ENCODE measurements around the gene STAG1. TPM values are rescaled to one million over a fixed set of nuclear protein-coding genes. Genes with fewer than 3 reads are reported as not detected.

Gene STAG1
- polyA plus RNA-seq, 1 of the 3 experiments (the other 2 are of a cell fraction): 5.5 TPM

GRCh38 chr3:136387031-136387430, 365.1 kb downstream of the STAG1 start:
- CTCF ChIA-PET: interaction anchor here (2.9 to 9.5 kb wide), 2 partner anchors 366 to 627 kb away, joined by 13 to 127 read pairs; partner anchors contain the start of gene STAG1
- POLR2A ChIA-PET: no interaction called here

More at GRCh38 chr3:136387031-136387430, 365.1 kb downstream of the STAG1 start:
- Histone ChIP-seq H3K4me1 (ENCODE audit: control insufficient read depth in 1 of 2, insufficient read depth in 2 of 2, low read depth in 1 of 2, low read length in 1 of 2) (no peaks in the 10 kb centered on the region), H3K27ac (ENCODE audit: low read depth in 2 of 2, low read length in 1 of 2) (no peak overlapping the region), H2AFZ (ENCODE audit: low read depth) (no peak overlapping the region), H3K79me2 (ENCODE audit: insufficient read depth) (no peaks in the 10 kb centered on the region), H3F3A (replicated peaks; ENCODE audit: insufficient read depth) (peaks cover 7% of the 10 kb centered on the region), H3K9ac (no peak overlapping the region), H3K36me3 (replicated peaks in 1 of 2; ENCODE audit: control insufficient read depth in 1 of 2, insufficient read depth in 2 of 2, low read length in 1 of 2) (peaks cover 0 to 6% of the 10 kb centered on the region in 2 experiments), H3K27me3 (ENCODE audit: insufficient read depth) (no peaks in the 10 kb centered on the region), H4K20me1 (ENCODE audit: insufficient read depth) (no peaks in the 10 kb centered on the region), H3K9me2 (no peaks in the 10 kb centered on the region), H3K4me3 (ENCODE audit: low read depth in 2 of 2, low read length in 1 of 2) (no peak overlapping the region), H3K9me3 (no peaks in the 10 kb centered on the region), H3K4me2 (no peak overlapping the region)
- TF ChIP-seq CHD2 (IDR thresholded peaks at IDR 0.05; ENCODE audit: low read length, partially characterized antibody): no peak
- no peak for TF ChIP-seq SMC3 (IDR thresholded peaks at IDR 0.05; ENCODE audit: low read depth, low read length)
- TF ChIP-seq USF1 (IDR thresholded peaks at IDR 0.05; ENCODE audit: borderline replicate concordance, low read depth): no peak
- TF ChIP-seq CTCF (IDR thresholded peaks at IDR 0.05): no peak
- TF ChIP-seq NFIC (IDR thresholded peaks at IDR 0.05; ENCODE audit: borderline replicate concordance): no peak
- TF ChIP-seq TCF12 (IDR thresholded peaks at IDR 0.05): no peak
- TF ChIP-seq FOXJ3 (CRISPR knock-in tag; IDR thresholded peaks at IDR 0.05): no peak
- no peak for TF ChIP-seq REST (IDR thresholded peaks at IDR 0.05; ENCODE audit: low read depth, low read length)
- TF ChIP-seq FOXM1 (IDR thresholded peaks at IDR 0.05; ENCODE audit: low read depth): no peak
- no peak for TF ChIP-seq EP300 (IDR thresholded peaks at IDR 0.05; ENCODE audit: borderline replicate concordance in 1 of 2, low read depth in 1 of 2, low read length in 1 of 2)
- no peak for TF ChIP-seq ZBTB33 (IDR thresholded peaks at IDR 0.05; ENCODE audit: borderline replicate concordance, low read depth)
- no peak for TF ChIP-seq JUND (IDR thresholded peaks at IDR 0.05)
- TF ChIP-seq FOSL2 (IDR thresholded peaks at IDR 0.05; ENCODE audit: borderline replicate concordance, low read depth): no peak
- no peak for TF ChIP-seq RFX5 (IDR thresholded peaks at IDR 0.05; ENCODE audit: low read length)
- no peak for TF ChIP-seq GATA2 (CRISPR knock-in tag; IDR thresholded peaks at IDR 0.05)
- no peak for TF ChIP-seq MEF2A (IDR thresholded peaks at IDR 0.05; ENCODE audit: borderline replicate concordance, low read depth)
- TF ChIP-seq IRF3 (IDR thresholded peaks at IDR 0.05; ENCODE audit: low read depth, low read length): no peak
- no peak for TF ChIP-seq TAF1 (IDR thresholded peaks at IDR 0.05; ENCODE audit: borderline replicate concordance, low read depth, low read length)
- TF ChIP-seq ELF1 (IDR thresholded peaks at IDR 0.05): no peak
- TF ChIP-seq NRF1 (IDR thresholded peaks at IDR 0.05; ENCODE audit: low read depth, low read length): no peak
- WGBS (ENCODE audit: low lambda C conversion rate): 78% methylated on average over 1 of the region's 1 CpG
- no peak for DNase-seq
